HEK293 (cell line): ENCODE measurements around the gene LPAR6.

Source experiments
- CTCF ChIA-PET: fragments of 350-600 bp; formaldehyde crosslinking; extraction: SDS; loops from one replicate; lab custom pipeline; 2021; ENCODE audit warnings: antibody characterized with exemption; lab: Yijun Ruan, JAX
- POLR2A ChIA-PET: fragments of 300-600 bp; formaldehyde crosslinking; extraction: SDS; loops from one replicate; lab custom pipeline; 2020; ENCODE audit warnings: antibody characterized with exemption, inconsistent platforms; lab: Yijun Ruan, JAX
- H3K27ac ChIP-seq: fragments of 200-500 bp; sonication (Bioruptor generic); 2 replicates; pipeline ENCODE4 v1.5.1; 2014; ENCODE audit warnings: low read depth, low read length, control low read depth, inconsistent platforms; ENCODE audit errors: extremely low read depth
- H3K36me3 ChIP-seq, 2 experiments: fragments of 200-500 bp in 1 of 2; sonication (Bioruptor generic) in 1 of 2; 1 replicate in 1 of 2; 2 replicates in 1 of 2; pipeline ENCODE4 v1.5.1; 2014 to 2017; ENCODE audit warnings: inconsistent platforms in 2 of 2, low read length in 2 of 2; ENCODE audit not compliant: control insufficient read depth in 2 of 2, insufficient read depth in 1 of 2
- H3K4me1 ChIP-seq: fragments of 200-500 bp; sonication (Bioruptor generic); 2 replicates; pipeline ENCODE4 v1.5.1; 2014; ENCODE audit warnings: mild to moderate bottlenecking, low read length, inconsistent platforms; ENCODE audit not compliant: control insufficient read depth, insufficient read depth
- H3K4me3 ChIP-seq: 2 replicates; pipeline ENCODE4 v1.5.1; 2011; ENCODE audit warnings: low read depth, mild to moderate bottlenecking, control low read depth, low read length, moderate library complexity
- H3K9me3 ChIP-seq: fragments of 200-500 bp; sonication (Bioruptor generic); 2 replicates; pipeline ENCODE4 v1.5.1; 2014; ENCODE audit warnings: low read depth, low read length, inconsistent platforms; ENCODE audit not compliant: control insufficient read depth, insufficient read depth
- KLF1 ChIP-seq: fragments of 450-650 bp; formaldehyde crosslinking; IDR thresholded peaks from 2 replicates; pipeline ENCODE4 v1.5.1; 2016; ENCODE audit warnings: missing biosample characterization, missing genetic modification characterization
- PRDM6 ChIP-seq: fragments of 450-650 bp; formaldehyde crosslinking; IDR thresholded peaks from 2 replicates; pipeline ENCODE4 v1.5.1; 2017; ENCODE audit warnings: missing biosample characterization, missing genetic modification characterization
- YY1 ChIP-seq: fragments of 450-650 bp; formaldehyde crosslinking; IDR thresholded peaks from 2 replicates; pipeline ENCODE4 v1.5.1; 2018; ENCODE audit warnings: missing biosample characterization, missing genetic modification characterization
- ZBTB6 ChIP-seq: fragments of 450-650 bp; formaldehyde crosslinking; IDR thresholded peaks from 2 replicates; pipeline ENCODE4 v1.5.1; 2017; ENCODE audit warnings: missing biosample characterization, missing genetic modification characterization
- ZEB2 ChIP-seq: fragments of 450-650 bp; formaldehyde crosslinking; IDR thresholded peaks from 2 replicates; pipeline ENCODE4 v1.5.1; 2016; ENCODE audit warnings: missing biosample characterization, missing genetic modification characterization
- ZNF132 ChIP-seq: fragments of 450-650 bp; formaldehyde crosslinking; IDR thresholded peaks from 2 replicates; pipeline ENCODE4 v1.5.1; 2017; ENCODE audit warnings: missing biosample characterization, missing genetic modification characterization, borderline replicate concordance
- ZNF140 ChIP-seq: fragments of 450-650 bp; formaldehyde crosslinking; IDR thresholded peaks from 2 replicates; pipeline ENCODE4 v1.5.1; 2016; ENCODE audit warnings: missing biosample characterization, missing genetic modification characterization
- ZNF174 ChIP-seq: fragments of 450-650 bp; formaldehyde crosslinking; IDR thresholded peaks from 2 replicates; pipeline ENCODE4 v1.5.0; 2017; ENCODE audit warnings: missing biosample characterization, mild to moderate bottlenecking, missing genetic modification characterization
- ZNF354C ChIP-seq: fragments of 450-650 bp; formaldehyde crosslinking; IDR thresholded peaks from 2 replicates; pipeline ENCODE4 v1.5.1; 2016; ENCODE audit warnings: missing biosample characterization, missing genetic modification characterization, low read depth, borderline replicate concordance
- ZNF473 ChIP-seq: fragments of 450-650 bp; formaldehyde crosslinking; IDR thresholded peaks from 2 replicates; pipeline ENCODE4 v1.5.1; 2017; ENCODE audit warnings: missing biosample characterization, missing genetic modification characterization
- ZNF510 ChIP-seq: fragments of 450-650 bp; formaldehyde crosslinking; IDR thresholded peaks from 2 replicates; pipeline ENCODE4 v1.5.1; 2018; ENCODE audit warnings: mild to moderate bottlenecking, missing genetic modification characterization, missing biosample characterization; ENCODE audit not compliant: insufficient replicate concordance
- ZNF585B ChIP-seq: fragments of 450-650 bp; formaldehyde crosslinking; IDR thresholded peaks from 2 replicates; pipeline ENCODE4 v1.5.1; 2016; ENCODE audit warnings: missing biosample characterization, missing genetic modification characterization
- ZNF785 ChIP-seq: fragments of 450-650 bp; formaldehyde crosslinking; IDR thresholded peaks from 2 replicates; pipeline ENCODE4 v1.5.1; 2016; ENCODE audit warnings: missing biosample characterization, missing genetic modification characterization
- ZSCAN23 ChIP-seq: fragments of 450-650 bp; formaldehyde crosslinking; IDR thresholded peaks from 2 replicates; pipeline ENCODE4 v1.5.1; 2016; ENCODE audit warnings: missing biosample characterization, missing genetic modification characterization
- TF ChIP-seq, protein P1 (sequence below): fragments of 450-650 bp; formaldehyde crosslinking; IDR thresholded peaks from 2 replicates; pipeline ENCODE4 v1.5.1; 2016; ENCODE audit warnings: missing biosample characterization, missing genetic modification characterization, low read depth
- TF ChIP-seq, protein P2 (sequence below): fragments of 450-650 bp; formaldehyde crosslinking; IDR thresholded peaks from 2 replicates; pipeline ENCODE4 v1.5.1; 2016; ENCODE audit warnings: missing biosample characterization, missing genetic modification characterization
- TF ChIP-seq, protein P3 (sequence below): fragments of 450-650 bp; IDR thresholded peaks from 2 replicates; pipeline ENCODE4 v1.5.1; 2018; ENCODE audit warnings: missing biosample characterization, mild to moderate bottlenecking, missing genetic modification characterization
- TF ChIP-seq, protein P4 (sequence below): fragments of 450-650 bp; formaldehyde crosslinking; IDR thresholded peaks from 2 replicates; pipeline ENCODE4 v1.5.1; 2016; ENCODE audit warnings: missing biosample characterization, missing genetic modification characterization, borderline replicate concordance
- TF ChIP-seq, protein P5 (sequence below): fragments of 450-650 bp; formaldehyde crosslinking; IDR thresholded peaks from 2 replicates; pipeline ENCODE4 v1.5.1; 2016; ENCODE audit warnings: missing biosample characterization, missing genetic modification characterization

Gene LPAR6

DNA sequence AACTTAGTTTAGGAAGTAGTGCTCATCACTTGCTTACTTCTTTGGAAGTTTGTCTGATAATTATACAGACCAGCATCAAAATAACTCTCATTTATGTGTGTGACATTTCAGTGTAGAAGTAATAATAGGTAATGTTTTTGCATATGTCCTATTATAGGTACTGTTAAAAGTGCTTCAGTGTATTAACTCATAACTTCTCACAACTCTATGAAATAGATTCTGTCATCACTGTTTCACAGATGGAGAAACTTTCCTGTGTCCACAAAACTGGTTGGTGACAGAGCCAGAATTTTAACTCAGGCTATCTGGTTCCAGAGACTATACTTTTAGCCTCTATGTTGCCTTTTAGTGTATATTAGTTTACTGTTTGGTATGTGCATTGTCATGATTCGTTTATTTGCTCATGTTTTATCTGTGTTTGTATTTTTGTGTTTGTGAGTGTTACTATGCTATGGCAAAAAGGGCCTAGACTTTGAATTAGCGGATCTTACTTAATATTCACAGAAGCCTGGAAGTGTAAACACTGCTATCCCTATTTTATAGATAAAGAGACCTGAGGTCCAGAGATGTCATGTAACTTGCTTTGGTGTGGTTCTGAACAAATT, 12.7 kb downstream of the LPAR6 start (continued):
- TF ChIP-seq ZNF354C (tag by site-specific recombination) (no peak), ZNF585B (tag by site-specific recombination) (no peak), YY1 (tag by site-specific recombination) (no peak), ZNF140 (tag by site-specific recombination) (no peak), KLF1 (tag by site-specific recombination) (no peak)
- TF ChIP-seq, protein P1, sequence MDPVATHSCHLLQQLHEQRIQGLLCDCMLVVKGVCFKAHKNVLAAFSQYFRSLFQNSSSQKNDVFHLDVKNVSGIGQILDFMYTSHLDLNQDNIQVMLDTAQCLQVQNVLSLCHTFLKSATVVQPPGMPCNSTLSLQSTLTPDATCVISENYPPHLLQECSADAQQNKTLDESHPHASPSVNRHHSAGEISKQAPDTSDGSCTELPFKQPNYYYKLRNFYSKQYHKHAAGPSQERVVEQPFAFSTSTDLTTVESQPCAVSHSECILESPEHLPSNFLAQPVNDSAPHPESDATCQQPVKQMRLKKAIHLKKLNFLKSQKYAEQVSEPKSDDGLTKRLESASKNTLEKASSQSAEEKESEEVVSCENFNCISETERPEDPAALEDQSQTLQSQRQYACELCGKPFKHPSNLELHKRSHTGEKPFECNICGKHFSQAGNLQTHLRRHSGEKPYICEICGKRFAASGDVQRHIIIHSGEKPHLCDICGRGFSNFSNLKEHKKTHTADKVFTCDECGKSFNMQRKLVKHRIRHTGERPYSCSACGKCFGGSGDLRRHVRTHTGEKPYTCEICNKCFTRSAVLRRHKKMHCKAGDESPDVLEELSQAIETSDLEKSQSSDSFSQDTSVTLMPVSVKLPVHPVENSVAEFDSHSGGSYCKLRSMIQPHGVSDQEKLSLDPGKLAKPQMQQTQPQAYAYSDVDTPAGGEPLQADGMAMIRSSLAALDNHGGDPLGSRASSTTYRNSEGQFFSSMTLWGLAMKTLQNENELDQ (tag by site-specific recombination) = no peak

DNA sequence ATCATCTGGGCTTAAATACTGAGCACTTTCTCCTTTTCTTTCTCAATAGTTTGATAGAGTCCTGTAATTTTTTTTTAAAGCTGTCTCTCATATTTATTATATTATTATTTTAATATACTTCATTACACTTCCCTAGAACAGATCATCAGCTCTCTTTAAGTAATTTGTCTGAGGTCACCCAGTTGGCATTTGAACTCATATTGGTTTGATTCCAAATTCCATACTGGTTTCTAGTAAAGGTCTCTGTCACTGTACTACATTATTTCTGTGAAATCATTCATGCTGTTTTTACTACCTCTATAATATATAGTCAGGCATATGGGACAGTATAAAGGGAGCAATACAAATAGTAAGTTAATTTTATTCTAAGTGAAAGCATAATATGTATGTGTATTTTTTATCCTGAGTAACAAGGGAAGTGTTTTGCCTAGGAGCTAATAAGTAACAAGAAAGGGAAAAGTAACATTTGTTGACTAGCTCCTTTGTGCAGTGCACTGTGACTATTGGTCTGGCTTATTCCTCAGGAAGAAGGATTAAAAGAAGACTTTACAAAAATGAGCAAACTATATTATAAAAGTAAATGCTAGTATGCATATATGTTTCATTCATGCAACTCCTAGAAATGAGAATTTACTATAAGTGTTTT, 14.3 kb downstream of the LPAR6 start:
- ChIA-PET CTCF (no interaction called here), POLR2A (no interaction called here)
- Histone ChIP-seq H3K4me1 (peaks cover 17% of the 10 kb centered on the region), H3K27ac (no peak overlapping the region), H3K9me3 (no peaks in the 10 kb centered on the region), H3K36me3 (peaks cover 0 to 5% of the 10 kb centered on the region in 2 experiments; a peak in 1 of 3 replicates), H3K4me3 (no peak overlapping the region)
- TF ChIP-seq ZBTB6 (tag by site-specific recombination) (no peak), ZNF785 (no peak), PRDM6 (no peak), ZNF510 (no peak), ZNF132 (tag by site-specific recombination) (no peak), ZEB2 (tag by site-specific recombination) (no peak), ZNF174 (no peak), ZNF473 (tag by site-specific recombination) (no peak), ZSCAN23 (tag by site-specific recombination) (no peak)
- TF ChIP-seq, protein P2, sequence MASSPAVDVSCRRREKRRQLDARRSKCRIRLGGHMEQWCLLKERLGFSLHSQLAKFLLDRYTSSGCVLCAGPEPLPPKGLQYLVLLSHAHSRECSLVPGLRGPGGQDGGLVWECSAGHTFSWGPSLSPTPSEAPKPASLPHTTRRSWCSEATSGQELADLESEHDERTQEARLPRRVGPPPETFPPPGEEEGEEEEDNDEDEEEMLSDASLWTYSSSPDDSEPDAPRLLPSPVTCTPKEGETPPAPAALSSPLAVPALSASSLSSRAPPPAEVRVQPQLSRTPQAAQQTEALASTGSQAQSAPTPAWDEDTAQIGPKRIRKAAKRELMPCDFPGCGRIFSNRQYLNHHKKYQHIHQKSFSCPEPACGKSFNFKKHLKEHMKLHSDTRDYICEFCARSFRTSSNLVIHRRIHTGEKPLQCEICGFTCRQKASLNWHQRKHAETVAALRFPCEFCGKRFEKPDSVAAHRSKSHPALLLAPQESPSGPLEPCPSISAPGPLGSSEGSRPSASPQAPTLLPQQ (tag by site-specific recombination) = no peak
- TF ChIP-seq, protein P3, sequence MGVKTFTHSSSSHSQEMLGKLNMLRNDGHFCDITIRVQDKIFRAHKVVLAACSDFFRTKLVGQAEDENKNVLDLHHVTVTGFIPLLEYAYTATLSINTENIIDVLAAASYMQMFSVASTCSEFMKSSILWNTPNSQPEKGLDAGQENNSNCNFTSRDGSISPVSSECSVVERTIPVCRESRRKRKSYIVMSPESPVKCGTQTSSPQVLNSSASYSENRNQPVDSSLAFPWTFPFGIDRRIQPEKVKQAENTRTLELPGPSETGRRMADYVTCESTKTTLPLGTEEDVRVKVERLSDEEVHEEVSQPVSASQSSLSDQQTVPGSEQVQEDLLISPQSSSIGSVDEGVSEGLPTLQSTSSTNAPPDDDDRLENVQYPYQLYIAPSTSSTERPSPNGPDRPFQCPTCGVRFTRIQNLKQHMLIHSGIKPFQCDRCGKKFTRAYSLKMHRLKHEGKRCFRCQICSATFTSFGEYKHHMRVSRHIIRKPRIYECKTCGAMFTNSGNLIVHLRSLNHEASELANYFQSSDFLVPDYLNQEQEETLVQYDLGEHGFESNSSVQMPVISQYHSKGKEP (tag by site-specific recombination) = no peak
- TF ChIP-seq, protein P4, sequence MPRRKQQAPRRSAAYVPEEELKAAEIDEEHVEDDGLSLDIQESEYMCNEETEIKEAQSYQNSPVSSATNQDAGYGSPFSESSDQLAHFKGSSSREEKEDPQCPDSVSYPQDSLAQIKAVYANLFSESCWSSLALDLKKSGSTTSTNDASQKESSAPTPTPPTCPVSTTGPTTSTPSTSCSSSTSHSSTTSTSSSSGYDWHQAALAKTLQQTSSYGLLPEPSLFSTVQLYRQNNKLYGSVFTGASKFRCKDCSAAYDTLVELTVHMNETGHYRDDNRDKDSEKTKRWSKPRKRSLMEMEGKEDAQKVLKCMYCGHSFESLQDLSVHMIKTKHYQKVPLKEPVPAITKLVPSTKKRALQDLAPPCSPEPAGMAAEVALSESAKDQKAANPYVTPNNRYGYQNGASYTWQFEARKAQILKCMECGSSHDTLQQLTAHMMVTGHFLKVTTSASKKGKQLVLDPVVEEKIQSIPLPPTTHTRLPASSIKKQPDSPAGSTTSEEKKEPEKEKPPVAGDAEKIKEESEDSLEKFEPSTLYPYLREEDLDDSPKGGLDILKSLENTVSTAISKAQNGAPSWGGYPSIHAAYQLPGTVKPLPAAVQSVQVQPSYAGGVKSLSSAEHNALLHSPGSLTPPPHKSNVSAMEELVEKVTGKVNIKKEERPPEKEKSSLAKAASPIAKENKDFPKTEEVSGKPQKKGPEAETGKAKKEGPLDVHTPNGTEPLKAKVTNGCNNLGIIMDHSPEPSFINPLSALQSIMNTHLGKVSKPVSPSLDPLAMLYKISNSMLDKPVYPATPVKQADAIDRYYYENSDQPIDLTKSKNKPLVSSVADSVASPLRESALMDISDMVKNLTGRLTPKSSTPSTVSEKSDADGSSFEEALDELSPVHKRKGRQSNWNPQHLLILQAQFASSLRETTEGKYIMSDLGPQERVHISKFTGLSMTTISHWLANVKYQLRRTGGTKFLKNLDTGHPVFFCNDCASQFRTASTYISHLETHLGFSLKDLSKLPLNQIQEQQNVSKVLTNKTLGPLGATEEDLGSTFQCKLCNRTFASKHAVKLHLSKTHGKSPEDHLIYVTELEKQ (tag by site-specific recombination) = no peak
- TF ChIP-seq, protein P5, sequence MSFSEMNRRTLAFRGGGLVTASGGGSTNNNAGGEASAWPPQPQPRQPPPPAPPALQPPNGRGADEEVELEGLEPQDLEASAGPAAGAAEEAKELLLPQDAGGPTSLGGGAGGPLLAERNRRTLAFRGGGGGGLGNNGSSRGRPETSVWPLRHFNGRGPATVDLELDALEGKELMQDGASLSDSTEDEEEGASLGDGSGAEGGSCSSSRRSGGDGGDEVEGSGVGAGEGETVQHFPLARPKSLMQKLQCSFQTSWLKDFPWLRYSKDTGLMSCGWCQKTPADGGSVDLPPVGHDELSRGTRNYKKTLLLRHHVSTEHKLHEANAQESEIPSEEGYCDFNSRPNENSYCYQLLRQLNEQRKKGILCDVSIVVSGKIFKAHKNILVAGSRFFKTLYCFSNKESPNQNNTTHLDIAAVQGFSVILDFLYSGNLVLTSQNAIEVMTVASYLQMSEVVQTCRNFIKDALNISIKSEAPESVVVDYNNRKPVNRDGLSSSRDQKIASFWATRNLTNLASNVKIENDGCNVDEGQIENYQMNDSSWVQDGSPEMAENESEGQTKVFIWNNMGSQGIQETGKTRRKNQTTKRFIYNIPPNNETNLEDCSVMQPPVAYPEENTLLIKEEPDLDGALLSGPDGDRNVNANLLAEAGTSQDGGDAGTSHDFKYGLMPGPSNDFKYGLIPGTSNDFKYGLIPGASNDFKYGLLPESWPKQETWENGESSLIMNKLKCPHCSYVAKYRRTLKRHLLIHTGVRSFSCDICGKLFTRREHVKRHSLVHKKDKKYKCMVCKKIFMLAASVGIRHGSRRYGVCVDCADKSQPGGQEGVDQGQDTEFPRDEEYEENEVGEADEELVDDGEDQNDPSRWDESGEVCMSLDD = no peak
